Cerebellar nuclear complex (tissue), 1 donor: Measurements from ENCODE around the gene SCN4B.

Experiments used
- DNase-seq, 2 experiments: peaks; one replicate each; lab custom pipeline; 2025; lab: John Stamatoyannopoulos, UW

SCN4B gene

GRCh38 chr11:118152020-118152551 is 537 bp downstream of the SCN4B start:
- no peak for DNase-seq

GRCh38 chr11:118151431-118151830 is 1.2 kb downstream of the SCN4B start:
- DNase-seq, result peak in 1 of 2 experiments; percentile 11

- no peak for DNase-seq
Measured at GRCh38 chr11:118149493-118149892, 3.1 kb downstream of the SCN4B start.

- no peak for DNase-seq
Measured at GRCh38 chr11:118148856-118149255, 3.8 kb downstream of the SCN4B start.

- DNase-seq, result no peak
Measured at GRCh38 chr11:118148240-118148639, 4.4 kb downstream of the SCN4B start.

GRCh38 chr11:118147502-118147901 is 5.1 kb downstream of the SCN4B start:
- no peak for DNase-seq

- DNase-seq, result no peak
Measured at GRCh38 chr11:118146554-118146953, 6.1 kb downstream of the SCN4B start.

- DNase-seq, result peak; percentile 10 to 87
Measured at GRCh38 chr11:118145285-118146227, 7.1 kb downstream of the SCN4B start.

- no peak for DNase-seq
Measured at GRCh38 chr11:118144301-118145268, 8.0 kb downstream of the SCN4B start.

GRCh38 chr11:118143661-118144185 is 8.9 kb downstream of the SCN4B start:
- DNase-seq, result no peak

GRCh38 chr11:118142809-118143208 is 9.8 kb downstream of the SCN4B start:
- no peak for DNase-seq

- no peak for DNase-seq
Measured at GRCh38 chr11:118142081-118142480, 10.5 kb downstream of the SCN4B start.

- no peak for DNase-seq
Measured at GRCh38 chr11:118139578-118139977, 13.0 kb downstream of the SCN4B start.

GRCh38 chr11:118138839-118139420 is 13.7 kb downstream of the SCN4B start:
- no peak for DNase-seq

GRCh38 chr11:118136801-118137200 is 15.8 kb downstream of the SCN4B start:
- DNase-seq, result no peak

GRCh38 chr11:118136341-118136740 is 16.3 kb downstream of the SCN4B start:
- DNase-seq, result no peak

- no peak for DNase-seq
Measured at GRCh38 chr11:118135796-118136165, 16.8 kb downstream of the SCN4B start.

GRCh38 chr11:118135051-118135795 is 17.4 kb downstream of the SCN4B start:
- DNase-seq, result no peak

GRCh38 chr11:118133816-118134215 is 18.8 kb downstream of the SCN4B start:
- no peak for DNase-seq

- DNase-seq, result no peak
Measured at GRCh38 chr11:118132385-118133151, 20.1 kb downstream of the SCN4B start.
